Activated CD8-positive, alpha-beta memory T cell treated with anti-CD3 and anti-CD28 coated beads, Interleukin-2, amount 50 U/mL, for 1 hour (primary cell): Measurements from ENCODE around the gene TRIM2.
"Not testable (repeated sequence)": the region's sequence is repeated elsewhere in the genome, so short reads cannot be mapped to it uniquely, and the experiment has no call there.

Experiments used
- DNase-seq: peaks from one replicate; pipeline ENCODE4 v3.0.0-alpha.2; 2020; ENCODE audit errors: extremely low read depth

The TRIM2 gene

DNA sequence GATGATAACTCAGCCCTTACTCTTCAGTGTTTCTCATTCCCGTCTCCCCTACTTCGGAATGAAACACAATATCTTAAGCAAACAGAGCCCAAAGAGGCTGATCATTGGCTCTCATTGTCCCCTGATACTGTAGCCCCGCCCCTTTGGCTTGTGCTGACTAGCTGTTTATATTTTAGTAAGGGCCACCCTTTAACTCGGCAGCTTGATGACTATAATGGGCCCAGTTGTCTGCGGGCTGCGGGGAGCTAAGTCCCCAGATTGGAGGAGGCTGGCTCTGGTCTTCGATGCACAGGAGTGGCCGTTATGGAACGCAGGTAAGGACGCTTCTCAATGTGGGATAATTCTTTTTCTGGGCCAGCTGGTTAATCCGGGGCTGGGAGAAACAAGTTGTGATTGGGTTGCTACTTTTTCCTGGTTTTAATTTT, at the start of gene TRIM2:
Gene TRIM2, plus strand, starts transcription at position 197 of the 425 bp plus-strand sequence. Its CDS starts 88 bp downstream, at position 285.
- no peak for DNase-seq

DNA sequence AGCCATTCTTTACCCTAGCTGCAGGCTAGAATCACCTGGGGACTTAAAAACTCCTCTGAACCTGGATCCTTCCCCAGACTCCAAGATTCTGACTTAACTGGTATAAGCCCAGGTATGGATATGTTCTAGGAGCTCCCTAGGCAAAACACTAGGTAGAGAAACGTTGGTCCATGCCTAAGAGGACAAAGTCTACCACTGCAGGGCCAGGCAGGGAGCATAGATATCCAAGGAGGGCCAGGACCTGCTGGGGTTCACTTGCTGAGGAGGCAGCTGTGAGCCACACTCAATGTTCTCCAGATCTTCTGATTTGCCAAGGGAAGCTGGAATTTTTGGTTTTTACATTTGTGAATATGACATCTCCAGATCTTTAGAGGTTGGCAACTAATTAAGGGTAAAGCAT, 48.6 kb upstream of the TRIM2 start:
- DNase-seq = no peak

DNA sequence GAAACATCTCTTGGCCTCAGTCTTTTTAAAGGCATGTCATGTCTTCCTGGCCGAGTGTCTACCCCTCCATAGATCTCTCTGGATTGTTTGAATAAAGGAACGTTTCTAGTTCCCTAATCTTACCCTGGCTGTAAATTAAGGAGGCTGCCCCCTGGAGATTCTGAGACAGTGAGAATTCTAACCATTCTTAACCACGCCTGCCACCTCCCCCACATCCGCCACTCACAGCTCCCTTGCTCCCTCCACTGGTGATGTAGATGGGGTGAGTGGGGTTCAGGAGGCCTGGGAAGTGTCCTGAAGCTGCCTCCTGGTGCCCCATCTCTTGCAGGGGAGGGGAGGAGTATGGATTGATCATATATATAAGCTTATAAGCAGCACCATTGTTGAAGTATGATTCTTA, 48.0 kb upstream of the TRIM2 start:
- no peak for DNase-seq

DNA sequence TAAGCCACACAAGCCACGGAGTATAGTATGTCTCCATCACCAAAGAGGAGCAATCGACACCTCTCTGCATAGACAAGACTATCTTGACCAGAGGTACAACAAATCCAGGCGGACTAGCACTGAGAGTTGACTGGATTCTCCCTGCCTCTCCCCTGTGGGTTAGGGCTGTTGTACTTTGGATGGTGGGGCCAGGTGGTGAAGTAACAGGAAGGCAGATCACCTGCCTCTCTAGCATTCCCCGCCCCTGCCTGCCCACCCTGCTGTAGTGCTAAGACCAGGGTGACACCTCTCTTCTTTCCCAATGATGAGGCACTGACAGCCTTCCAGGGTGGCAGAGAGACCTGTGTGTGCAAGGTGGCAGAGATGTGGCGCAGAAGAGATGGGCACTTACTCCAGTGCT, 47.5 kb upstream of the TRIM2 start:
- no peak for DNase-seq

DNA sequence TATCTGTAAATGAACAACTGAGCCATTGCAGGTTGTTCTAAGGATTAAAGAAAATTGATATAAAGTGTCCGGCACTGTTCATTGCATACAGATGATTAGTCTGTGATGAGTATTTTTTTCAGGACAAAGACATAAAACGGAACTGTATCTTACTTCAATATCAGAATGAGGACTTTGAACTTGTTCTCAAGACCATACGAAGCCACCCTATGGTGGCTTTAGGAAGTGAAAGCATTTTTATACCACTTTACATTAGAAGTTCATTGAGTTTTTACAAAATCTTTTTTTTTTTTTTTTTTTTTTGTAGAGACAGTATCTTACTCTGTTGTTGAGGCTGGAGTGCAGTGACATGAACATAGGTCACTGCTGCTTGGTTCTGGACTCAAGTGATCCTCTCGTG, 45.2 kb upstream of the TRIM2 start:
- no peak for DNase-seq

DNA sequence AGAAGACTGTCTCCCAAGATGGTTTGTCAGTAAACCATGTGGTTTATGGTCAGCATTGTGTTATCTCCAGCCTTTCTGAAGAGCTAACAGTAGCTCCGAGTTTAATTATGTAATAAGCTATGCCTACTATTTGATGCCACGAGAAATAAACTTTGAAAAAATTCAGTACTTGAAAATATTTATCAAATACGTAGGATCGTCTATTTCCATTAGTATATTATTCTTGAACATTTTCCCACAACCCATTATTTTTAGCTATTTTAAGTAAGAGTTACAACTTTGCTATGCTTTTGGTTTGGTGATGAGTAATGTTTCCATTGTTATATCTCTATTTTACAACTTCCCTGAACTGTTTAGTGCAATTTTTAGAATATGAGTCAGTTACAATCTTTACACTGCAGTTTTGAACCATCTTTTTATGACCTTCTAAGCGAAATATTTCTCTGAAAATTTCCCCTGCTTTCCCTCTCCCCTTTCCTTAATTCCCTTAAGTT, 44.5 kb upstream of the TRIM2 start:
- DNase-seq = no peak

- no peak for DNase-seq
Observed at GRCh38 chr4:153160821-153161220, 43.4 kb upstream of the TRIM2 start.

DNA sequence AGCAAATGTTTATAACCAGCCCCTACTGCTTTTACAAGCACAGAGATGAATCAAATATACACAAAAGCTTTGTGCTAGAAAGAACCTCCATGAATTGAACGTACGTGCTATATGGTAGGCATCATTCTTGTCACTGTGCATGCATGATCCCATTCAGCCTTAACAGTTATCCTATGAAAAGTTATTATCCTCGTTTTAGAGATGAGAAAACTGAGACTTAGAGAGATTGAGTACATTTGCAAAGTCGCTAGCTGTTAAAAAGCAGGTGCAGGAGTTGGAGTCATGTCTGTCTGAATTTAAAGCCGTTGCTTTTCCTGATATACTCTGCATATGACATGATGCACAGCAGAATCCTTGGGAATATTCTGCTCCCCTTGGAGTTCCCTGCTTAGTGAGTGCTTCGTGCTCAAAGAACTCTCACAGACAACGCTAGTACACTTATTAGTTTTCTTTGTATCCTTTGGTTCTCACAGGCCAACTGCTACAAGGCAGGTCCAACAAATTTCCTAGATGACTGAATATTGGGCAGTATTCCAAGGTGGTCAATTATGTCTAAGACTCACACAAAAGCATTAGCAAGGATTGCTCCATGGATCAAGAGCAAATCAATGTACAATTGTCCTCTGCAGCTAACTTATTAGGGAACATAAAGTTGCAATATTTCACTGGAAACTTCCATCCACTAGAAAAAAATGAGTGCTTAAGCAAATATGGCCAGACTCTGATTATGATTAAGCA, 42.8 kb upstream of the TRIM2 start:
- DNase-seq = no peak

DNA sequence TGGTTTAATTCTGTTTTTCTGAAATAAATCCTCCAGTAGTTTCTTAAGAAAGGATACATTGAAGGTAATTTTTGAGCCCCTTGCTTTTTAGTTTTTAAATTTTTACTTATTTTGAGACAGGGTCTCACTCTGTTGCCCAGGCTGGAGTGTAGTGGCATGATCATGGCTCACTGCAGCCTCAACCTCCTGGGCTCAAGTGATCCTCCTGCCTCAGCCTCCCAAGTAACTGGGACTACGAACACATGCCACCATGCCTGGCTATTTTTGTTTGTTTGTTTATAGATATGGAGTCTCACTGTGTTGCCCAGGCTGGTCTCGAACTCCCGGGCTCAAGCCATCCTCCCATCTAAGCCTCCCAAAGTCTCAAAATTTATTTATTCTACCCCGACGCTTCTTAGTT, 39.0 kb upstream of the TRIM2 start:
- DNase-seq = not testable (repeated sequence)

GRCh38 chr4:153166716-153167501, 37.3 kb upstream of the TRIM2 start:
- DNase-seq = no peak

DNA sequence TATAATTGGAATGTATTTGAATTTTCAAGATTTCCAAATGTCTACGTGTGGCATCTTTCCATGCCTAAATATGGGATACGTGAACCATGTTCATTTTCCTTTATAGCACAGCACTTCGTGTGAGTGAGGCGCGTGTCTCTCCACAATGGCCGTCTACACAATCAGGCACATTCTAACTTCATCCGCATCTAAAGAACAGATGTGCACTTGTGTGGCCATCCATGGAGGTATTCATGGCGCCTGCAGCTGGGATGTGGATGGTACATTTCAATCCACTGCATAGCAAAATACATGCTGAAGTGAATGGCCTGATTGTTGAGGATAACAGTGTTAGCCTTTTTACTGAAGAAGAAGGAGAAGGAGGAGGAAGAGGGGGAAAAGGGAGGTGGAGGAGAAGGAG, 34.5 kb upstream of the TRIM2 start:
- no peak for DNase-seq

DNA sequence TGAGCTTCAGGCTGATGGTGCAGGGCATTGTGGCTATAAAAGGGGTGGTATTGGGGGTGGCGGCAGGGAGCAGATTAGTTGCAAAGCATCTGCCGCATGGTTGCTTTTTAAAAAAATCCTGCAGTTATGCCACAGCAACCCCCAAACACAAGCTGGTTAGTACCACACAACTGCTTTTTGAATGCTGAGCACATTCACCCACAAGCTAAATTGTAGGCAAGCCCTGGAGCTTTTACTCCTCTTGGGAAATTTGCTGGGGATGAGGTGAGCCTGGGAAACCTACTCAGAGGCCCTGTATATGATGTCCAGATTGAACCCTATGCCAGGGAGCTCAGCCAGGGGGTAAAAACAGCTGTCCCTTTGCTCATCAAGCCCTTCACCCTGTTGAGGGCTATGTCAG, 33.8 kb upstream of the TRIM2 start:
- DNase-seq = no peak

- DNase-seq = no peak
Observed at GRCh38 chr4:153174821-153175567, 29.2 kb upstream of the TRIM2 start.

DNA sequence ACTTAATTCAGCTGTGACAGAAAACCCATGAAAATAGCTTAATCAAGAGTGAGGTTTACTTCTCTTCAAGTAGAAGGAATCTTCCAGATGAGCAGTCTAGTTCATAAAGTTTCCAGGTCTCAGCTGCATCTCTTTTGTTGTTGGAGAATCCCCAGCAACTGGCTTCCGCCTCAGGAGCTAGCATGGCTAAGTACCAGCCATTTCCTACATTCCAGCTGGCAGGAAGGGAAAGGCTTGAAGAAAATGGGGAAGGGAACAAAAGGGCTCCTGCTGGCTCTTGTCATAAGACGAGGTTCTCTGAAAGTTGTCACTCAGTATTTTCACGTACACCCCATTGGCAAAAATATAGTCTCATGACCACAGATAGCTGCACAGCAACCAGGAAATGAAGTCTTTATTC, 27.3 kb upstream of the TRIM2 start:
- no peak for DNase-seq

GRCh38 chr4:153177841-153178240, 26.4 kb upstream of the TRIM2 start:
- DNase-seq = no peak

DNA sequence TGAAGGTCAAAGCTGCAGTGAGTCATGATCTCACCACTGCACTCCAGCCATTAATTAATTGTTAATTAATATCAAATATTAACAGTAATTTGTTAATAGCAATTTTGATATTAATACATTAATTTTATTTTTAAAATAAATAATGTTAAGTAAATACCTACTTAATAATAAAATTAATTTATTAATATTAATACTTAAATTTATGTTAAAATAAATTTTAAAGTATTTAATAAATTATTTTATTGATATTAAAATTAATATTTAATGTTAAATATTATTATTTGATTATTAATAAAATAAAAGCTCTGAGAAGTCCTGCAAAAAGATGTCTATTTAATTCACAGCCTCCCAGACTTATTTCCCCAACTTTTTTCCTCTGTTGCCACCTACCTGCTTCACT, 25.1 kb upstream of the TRIM2 start:
- DNase-seq = no peak

- DNase-seq = no peak
Observed at GRCh38 chr4:153181293-153181692, 22.9 kb upstream of the TRIM2 start.

DNA sequence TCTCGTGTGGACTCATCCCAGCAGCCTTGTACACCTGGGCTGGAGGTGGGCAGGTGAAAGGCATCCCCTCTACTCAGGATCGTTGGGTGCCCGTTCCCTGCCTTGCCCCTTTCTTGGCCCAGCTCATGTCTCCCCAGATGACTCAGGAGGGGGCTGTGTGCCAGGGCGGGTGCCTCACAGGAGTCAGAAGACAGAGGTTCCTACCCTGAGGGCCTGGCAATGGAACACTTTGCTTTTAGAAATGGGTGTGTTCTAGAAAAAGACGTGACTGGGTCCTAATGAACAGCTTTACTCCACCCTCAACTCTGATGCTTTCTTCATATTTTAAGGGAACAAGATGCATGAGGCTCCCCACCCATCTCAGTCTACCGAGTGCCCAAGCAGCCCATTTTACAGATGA, 22.5 kb upstream of the TRIM2 start:
- DNase-seq = no peak

GRCh38 chr4:153183146-153183545, 21.1 kb upstream of the TRIM2 start:
- no peak for DNase-seq

GRCh38 chr4:153185331-153185852, 18.9 kb upstream of the TRIM2 start:
- DNase-seq = no peak

- DNase-seq = no peak
Observed at GRCh38 chr4:153186046-153186728, 18.1 kb upstream of the TRIM2 start.
